Measurements from ENCODE around the gene IGF2R. TPM values are rescaled to one million over a fixed set of nuclear protein-coding genes. Genes with fewer than 3 reads are reported as not detected.
"Not testable (repeated sequence)": the region's sequence is repeated elsewhere in the genome, so short reads cannot be mapped to it uniquely, and the experiment has no call there.

Gene IGF2R, protein sequence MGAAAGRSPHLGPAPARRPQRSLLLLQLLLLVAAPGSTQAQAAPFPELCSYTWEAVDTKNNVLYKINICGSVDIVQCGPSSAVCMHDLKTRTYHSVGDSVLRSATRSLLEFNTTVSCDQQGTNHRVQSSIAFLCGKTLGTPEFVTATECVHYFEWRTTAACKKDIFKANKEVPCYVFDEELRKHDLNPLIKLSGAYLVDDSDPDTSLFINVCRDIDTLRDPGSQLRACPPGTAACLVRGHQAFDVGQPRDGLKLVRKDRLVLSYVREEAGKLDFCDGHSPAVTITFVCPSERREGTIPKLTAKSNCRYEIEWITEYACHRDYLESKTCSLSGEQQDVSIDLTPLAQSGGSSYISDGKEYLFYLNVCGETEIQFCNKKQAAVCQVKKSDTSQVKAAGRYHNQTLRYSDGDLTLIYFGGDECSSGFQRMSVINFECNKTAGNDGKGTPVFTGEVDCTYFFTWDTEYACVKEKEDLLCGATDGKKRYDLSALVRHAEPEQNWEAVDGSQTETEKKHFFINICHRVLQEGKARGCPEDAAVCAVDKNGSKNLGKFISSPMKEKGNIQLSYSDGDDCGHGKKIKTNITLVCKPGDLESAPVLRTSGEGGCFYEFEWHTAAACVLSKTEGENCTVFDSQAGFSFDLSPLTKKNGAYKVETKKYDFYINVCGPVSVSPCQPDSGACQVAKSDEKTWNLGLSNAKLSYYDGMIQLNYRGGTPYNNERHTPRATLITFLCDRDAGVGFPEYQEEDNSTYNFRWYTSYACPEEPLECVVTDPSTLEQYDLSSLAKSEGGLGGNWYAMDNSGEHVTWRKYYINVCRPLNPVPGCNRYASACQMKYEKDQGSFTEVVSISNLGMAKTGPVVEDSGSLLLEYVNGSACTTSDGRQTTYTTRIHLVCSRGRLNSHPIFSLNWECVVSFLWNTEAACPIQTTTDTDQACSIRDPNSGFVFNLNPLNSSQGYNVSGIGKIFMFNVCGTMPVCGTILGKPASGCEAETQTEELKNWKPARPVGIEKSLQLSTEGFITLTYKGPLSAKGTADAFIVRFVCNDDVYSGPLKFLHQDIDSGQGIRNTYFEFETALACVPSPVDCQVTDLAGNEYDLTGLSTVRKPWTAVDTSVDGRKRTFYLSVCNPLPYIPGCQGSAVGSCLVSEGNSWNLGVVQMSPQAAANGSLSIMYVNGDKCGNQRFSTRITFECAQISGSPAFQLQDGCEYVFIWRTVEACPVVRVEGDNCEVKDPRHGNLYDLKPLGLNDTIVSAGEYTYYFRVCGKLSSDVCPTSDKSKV (N-terminal part only)
- 87.3 TPM for total RNA-seq

DNA sequence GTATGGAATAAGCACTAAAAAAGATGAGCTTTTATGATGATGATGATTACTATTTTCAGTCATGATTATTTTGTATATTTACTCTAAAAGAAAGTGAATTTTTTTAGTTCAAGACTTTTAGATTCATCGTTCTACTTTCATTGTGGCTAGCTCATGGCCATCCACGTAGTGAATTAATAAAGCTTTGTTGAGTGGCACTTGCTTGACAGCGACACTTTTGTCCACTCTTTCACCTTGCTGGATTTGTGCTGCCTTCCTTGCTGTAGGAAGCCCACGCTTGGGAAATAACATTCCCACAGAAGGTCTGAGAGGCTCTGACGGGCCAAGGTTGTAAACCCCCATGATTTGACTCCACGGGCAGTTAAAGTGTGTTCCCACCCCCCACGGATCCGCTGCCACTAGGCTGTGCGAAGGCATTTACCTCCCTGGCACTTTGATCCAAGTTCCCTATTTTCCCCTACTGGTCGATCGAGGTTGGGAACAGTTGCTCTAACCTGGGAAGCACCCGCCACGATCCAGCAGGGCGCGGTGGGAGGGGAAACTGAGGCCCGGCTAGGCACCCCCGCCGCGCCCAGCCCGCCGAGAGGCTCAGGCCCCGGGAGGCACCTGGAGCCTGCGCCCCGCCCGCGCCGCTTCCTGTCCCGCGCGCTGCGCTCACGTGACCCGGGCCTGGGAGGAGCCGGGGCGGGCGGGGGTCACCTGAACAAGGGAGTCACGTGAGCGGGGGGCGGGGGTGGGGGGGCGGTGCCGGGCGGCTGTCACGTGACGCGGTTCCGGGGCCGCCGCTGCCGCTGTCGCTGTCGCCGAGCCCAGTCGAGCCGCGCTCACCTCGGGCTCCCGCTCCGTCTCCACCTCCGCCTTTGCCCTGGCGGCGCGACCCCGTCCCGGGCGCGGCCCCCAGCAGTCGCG, at the start of gene IGF2R:
Gene IGF2R (plus strand): TSS at position 788 of the 909 bp plus-strand sequence. CDS start 165 bp downstream, outside the sequence.
- peak; percentile 93 for DNase-seq (ENCODE audit: low spot score)

- DNase-seq (ENCODE audit: low spot score), result no peak
Measured at GRCh38 chr6:159919800-159920199, 49.1 kb upstream of the IGF2R start.

DNA sequence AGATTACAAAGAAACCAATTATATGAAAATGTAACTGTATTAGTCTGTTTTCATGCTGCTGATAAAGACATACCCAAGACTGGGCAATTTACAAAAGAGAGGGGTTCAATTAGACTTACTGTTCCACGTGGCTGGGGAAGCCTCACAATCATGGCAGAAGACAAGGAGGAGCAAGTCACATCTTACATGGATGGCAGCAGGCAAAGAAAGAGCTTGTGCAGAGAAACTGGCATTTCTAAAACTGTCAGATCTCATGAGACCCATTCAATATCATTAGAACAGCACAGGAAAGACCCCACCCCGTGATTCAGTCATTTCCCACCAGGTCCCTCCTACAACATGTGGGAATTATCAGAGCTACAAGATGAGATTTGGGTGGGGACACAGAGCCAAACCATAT, 44.7 kb upstream of the IGF2R start:
- not testable (repeated sequence) for DNase-seq (ENCODE audit: low spot score)

DNA sequence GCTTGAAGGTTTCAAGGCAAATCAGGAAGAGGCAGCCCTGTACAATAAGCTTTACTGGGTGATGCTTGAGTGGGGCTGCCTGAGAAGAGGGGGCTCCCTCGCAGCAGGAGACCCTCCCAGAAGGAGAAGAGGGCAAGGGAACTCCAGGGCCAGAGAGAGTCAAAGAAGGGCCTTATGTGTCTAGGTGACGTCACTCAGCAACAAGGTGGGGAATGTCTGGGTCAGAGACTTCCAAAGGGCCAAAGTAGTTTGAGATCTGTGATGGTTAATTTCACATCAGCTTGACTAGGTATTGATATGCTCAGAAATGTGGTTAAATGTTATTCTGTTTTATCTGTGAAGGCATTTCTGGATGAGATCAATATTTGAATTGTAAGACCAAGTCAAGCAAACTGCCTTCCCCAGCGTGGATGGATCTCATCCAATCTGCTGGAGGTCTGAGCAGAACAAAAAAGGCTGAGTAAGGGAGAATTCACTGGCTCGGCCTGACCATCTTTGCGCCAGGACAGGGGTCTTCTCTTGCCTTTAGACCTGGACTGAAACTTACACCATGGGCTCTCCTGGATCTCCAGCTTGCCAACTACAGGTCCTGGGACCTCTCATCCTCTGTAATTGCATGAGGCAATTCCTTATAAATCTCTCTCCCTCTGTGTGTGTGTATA, 42.2 kb upstream of the IGF2R start:
- DNase-seq (ENCODE audit: low spot score), result no peak

- DNase-seq (ENCODE audit: low spot score), result peak; percentile 62
Measured at GRCh38 chr6:159929819-159930218, 39.1 kb upstream of the IGF2R start.

- DNase-seq (ENCODE audit: low spot score), result no peak
Measured at GRCh38 chr6:159931112-159931511, 37.8 kb upstream of the IGF2R start.

- DNase-seq (ENCODE audit: low spot score), result no peak
Measured at GRCh38 chr6:159931846-159932245, 37.0 kb upstream of the IGF2R start.

- DNase-seq (ENCODE audit: low spot score), result no peak
Measured at GRCh38 chr6:159933077-159933476, 35.8 kb upstream of the IGF2R start.

DNA sequence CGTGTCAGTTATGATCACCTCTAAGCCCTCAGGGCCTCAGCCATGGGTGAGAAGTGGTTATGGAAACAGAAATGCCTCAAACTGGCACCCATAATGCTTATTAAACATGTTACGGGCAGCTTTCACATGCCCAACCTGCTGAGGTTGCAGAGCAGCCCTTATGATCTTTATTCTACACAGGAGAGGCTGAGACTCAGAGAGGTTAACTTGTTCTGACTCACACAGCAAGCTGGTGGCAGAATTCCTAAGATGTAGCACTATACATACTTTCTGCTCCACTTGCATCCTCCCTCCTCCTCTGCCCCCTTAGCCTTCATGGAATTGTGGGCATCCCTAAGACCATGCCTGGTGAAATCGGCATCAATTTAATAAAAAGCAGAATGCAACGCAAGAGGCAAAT, 34.7 kb upstream of the IGF2R start:
- DNase-seq (ENCODE audit: low spot score), result no peak

- no peak for DNase-seq (ENCODE audit: low spot score)
Measured at GRCh38 chr6:159935065-159935464, 33.8 kb upstream of the IGF2R start.

DNA sequence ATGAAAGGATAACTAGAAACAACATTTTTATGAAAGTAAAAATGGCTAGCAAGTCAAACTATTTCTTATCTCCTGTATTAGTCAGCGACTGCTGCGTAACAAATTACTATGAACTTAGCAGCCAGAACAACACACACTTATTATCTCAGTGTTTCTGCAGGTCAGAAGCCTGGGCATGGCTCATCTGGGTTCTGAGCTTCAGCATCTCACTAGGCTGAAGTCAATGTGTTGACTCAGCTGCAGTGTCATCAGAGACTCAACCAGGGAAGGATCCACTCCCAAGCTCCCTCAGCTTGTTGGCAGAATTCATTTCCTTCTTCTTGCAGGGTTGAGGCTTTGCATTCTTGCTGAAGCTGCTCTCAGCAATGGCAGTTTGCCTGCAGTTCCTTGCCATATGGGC, 33.2 kb upstream of the IGF2R start:
- no peak for DNase-seq (ENCODE audit: low spot score)

DNA sequence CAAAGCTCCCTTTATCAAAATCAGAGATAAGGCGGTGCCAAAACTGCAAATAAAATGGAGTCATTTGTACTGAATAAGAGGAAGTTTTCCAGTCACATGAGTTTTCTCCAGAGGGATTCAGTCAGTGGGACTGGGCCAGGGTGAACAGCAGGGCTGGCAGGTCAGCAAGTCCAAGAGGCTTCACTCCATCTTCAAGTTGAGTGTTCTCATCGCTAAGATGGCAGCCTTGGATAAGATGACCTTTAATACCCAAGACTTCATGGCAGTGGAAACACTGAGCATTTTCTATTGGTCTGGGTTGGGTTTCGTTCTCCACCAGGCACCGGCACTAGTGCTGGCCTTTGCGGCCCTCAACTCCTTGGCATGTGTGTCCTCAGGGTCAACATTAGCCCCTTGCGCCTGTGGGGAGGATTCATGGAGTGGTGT, 29.3 kb upstream of the IGF2R start:
- DNase-seq (ENCODE audit: low spot score), result no peak

- no peak for DNase-seq (ENCODE audit: low spot score)
Measured at GRCh38 chr6:159941286-159942113, 27.4 kb upstream of the IGF2R start.

- no peak for DNase-seq (ENCODE audit: low spot score)
Measured at GRCh38 chr6:159943101-159943632, 25.7 kb upstream of the IGF2R start.

- DNase-seq (ENCODE audit: low spot score), result no peak
Measured at GRCh38 chr6:159943968-159944598, 24.8 kb upstream of the IGF2R start.

- DNase-seq (ENCODE audit: low spot score), result no peak
Measured at GRCh38 chr6:159945801-159946392, 23.0 kb upstream of the IGF2R start.

- DNase-seq (ENCODE audit: low spot score), result no peak
Measured at GRCh38 chr6:159946912-159947311, 22.0 kb upstream of the IGF2R start.

- DNase-seq (ENCODE audit: low spot score), result no peak
Measured at GRCh38 chr6:159948199-159948598, 20.7 kb upstream of the IGF2R start.
